GM23338 (cell line): ENCODE measurements around the gene FAXC.

ENCODE experiments used
- CREB1 ChIP-seq: fragments of 250-450 bp; sonication (Bioruptor Pico); IDR thresholded peaks from 2 replicates; pipeline ENCODE4 v1.5.0; 2020; ENCODE audit warnings: low read depth, mild to moderate bottlenecking, moderate library complexity
- CTCF ChIP-seq, 2 experiments: fragments of 200-600 bp in 1 of 2; sonication (generic) in 1 of 2; conservative IDR thresholded peaks; 2 replicates each; pipeline versions ENCODE4 v1.5.1 to v1.6.1; 2016 to 2017; ENCODE audit warnings: antibody characterized with exemption in 2 of 2, low read depth in 2 of 2, mild to moderate bottlenecking in 2 of 2, moderate library complexity in 1 of 2
- ETS1 ChIP-seq: IDR thresholded peaks from 2 replicates; pipeline ENCODE4 v1.6.1; 2016; ENCODE audit warnings: antibody characterized with exemption
- EZH2 ChIP-seq: fragments of 200-600 bp; sonication (generic); IDR thresholded peaks from one replicate; pipeline ENCODE4 v1.8.0; 2017; ENCODE audit warnings: antibody characterized with exemption, mild to moderate bottlenecking, low read depth; ENCODE audit not compliant: unreplicated experiment
- EZH2phosphoT487 ChIP-seq: fragments of 200-600 bp; sonication (generic); IDR thresholded peaks from one replicate; pipeline ENCODE4 v1.8.1; 2018; ENCODE audit warnings: antibody characterized with exemption; ENCODE audit not compliant: unreplicated experiment
- JUNB ChIP-seq: IDR thresholded peaks from one replicate; pipeline ENCODE4 v1.6.1; 2016; ENCODE audit warnings: antibody characterized with exemption; ENCODE audit not compliant: unreplicated experiment
- NANOG ChIP-seq: IDR thresholded peaks from 2 replicates; pipeline ENCODE4 v1.6.1; 2016; ENCODE audit warnings: antibody characterized with exemption, borderline replicate concordance
- POLR2AphosphoS5 ChIP-seq: IDR thresholded peaks from 2 replicates; pipeline ENCODE4 v1.6.1; 2016; ENCODE audit warnings: antibody characterized with exemption, low read depth
- REST ChIP-seq: IDR thresholded peaks from one replicate; pipeline ENCODE4 v1.6.1; 2018; ENCODE audit warnings: antibody characterized with exemption; ENCODE audit not compliant: unreplicated experiment
- STAT1 ChIP-seq: IDR thresholded peaks from one replicate; pipeline ENCODE4 v1.6.1; 2016; ENCODE audit warnings: antibody characterized with exemption; ENCODE audit not compliant: unreplicated experiment
- ZNF331 ChIP-seq: fragments of 250-450 bp; sonication (Bioruptor Pico); IDR thresholded peaks from 2 replicates; pipeline ENCODE4 v1.5.0; 2020; ENCODE audit warnings: low read depth, mild to moderate bottlenecking, moderate library complexity
- TF ChIP-seq, protein P1 (sequence below): fragments of 250-450 bp; sonication (Bioruptor Pico); IDR thresholded peaks from 2 replicates; pipeline ENCODE4 v1.5.0; 2020; ENCODE audit warnings: mild to moderate bottlenecking, moderate library complexity

GRCh38 chr6:99296261-99296660, 53.2 kb downstream of the FAXC start:
- no peak for TF ChIP-seq CTCF (conservative IDR thresholded peaks at IDR 0.05; ENCODE audit: low read depth in 2 of 2)
- no peak for TF ChIP-seq EZH2
- no peak for TF ChIP-seq REST
- TF ChIP-seq POLR2AphosphoS5: no peak
- TF ChIP-seq EZH2phosphoT487: no peak
- TF ChIP-seq CREB1 (CRISPR knock-in tag): no peak
- no peak for TF ChIP-seq ETS1
- no peak for TF ChIP-seq JUNB
- TF ChIP-seq STAT1: no peak
- TF ChIP-seq NANOG: no peak
- TF ChIP-seq, protein P1, sequence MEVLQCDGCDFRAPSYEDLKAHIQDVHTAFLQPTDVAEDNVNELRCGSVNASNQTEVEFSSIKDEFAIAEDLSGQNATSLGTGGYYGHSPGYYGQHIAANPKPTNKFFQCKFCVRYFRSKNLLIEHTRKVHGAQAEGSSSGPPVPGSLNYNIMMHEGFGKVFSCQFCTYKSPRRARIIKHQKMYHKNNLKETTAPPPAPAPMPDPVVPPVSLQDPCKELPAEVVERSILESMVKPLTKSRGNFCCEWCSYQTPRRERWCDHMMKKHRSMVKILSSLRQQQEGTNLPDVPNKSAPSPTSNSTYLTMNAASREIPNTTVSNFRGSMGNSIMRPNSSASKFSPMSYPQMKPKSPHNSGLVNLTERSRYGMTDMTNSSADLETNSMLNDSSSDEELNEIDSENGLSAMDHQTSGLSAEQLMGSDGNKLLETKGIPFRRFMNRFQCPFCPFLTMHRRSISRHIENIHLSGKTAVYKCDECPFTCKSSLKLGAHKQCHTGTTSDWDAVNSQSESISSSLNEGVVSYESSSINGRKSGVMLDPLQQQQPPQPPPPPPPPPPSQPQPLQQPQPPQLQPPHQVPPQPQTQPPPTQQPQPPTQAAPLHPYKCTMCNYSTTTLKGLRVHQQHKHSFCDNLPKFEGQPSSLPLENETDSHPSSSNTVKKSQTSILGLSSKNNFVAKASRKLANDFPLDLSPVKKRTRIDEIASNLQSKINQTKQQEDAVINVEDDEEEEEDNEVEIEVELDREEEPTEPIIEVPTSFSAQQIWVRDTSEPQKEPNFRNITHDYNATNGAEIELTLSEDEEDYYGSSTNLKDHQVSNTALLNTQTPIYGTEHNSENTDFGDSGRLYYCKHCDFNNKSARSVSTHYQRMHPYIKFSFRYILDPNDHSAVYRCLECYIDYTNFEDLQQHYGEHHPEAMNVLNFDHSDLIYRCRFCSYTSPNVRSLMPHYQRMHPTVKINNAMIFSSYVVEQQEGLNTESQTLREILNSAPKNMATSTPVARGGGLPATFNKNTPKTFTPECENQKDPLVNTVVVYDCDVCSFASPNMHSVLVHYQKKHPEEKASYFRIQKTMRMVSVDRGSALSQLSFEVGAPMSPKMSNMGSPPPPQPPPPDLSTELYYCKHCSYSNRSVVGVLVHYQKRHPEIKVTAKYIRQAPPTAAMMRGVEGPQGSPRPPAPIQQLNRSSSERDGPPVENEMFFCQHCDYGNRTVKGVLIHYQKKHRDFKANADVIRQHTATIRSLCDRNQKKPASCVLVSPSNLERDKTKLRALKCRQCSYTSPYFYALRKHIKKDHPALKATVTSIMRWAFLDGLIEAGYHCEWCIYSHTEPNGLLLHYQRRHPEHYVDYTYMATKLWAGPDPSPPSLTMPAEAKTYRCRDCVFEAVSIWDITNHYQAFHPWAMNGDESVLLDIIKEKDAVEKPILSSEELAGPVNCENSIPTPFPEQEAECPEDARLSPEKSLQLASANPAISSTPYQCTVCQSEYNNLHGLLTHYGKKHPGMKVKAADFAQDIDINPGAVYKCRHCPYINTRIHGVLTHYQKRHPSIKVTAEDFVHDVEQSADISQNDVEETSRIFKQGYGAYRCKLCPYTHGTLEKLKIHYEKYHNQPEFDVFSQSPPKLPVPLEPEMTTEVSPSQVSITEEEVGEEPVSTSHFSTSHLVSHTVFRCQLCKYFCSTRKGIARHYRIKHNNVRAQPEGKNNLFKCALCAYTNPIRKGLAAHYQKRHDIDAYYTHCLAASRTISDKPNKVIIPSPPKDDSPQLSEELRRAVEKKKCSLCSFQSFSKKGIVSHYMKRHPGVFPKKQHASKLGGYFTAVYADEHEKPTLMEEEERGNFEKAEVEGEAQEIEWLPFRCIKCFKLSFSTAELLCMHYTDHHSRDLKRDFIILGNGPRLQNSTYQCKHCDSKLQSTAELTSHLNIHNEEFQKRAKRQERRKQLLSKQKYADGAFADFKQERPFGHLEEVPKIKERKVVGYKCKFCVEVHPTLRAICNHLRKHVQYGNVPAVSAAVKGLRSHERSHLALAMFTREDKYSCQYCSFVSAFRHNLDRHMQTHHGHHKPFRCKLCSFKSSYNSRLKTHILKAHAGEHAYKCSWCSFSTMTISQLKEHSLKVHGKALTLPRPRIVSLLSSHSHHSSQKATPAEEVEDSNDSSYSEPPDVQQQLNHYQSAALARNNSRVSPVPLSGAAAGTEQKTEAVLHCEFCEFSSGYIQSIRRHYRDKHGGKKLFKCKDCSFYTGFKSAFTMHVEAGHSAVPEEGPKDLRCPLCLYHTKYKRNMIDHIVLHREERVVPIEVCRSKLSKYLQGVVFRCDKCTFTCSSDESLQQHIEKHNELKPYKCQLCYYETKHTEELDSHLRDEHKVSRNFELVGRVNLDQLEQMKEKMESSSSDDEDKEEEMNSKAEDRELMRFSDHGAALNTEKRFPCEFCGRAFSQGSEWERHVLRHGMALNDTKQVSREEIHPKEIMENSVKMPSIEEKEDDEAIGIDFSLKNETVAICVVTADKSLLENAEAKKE: no peak
- no peak for TF ChIP-seq ZNF331
